Measurements from ENCODE around the gene MYRIP. TPM values are rescaled to one million over a fixed set of nuclear protein-coding genes. Genes with fewer than 3 reads are reported as not detected.

The MYRIP gene
- total RNA-seq, 2 experiments from 2014 or later = not detected

- no peaks in the 10 kb centered on the region for H3K27me3 Mint-ChIP-seq
- DNase-seq = no peak
- ChIA-PET CTCF (no interaction called here), POLR2A (no interaction called here)
- no peaks in the 10 kb centered on the region for H3K4me1 Mint-ChIP-seq (ENCODE audit: low read depth)
- ATAC-seq = no peak
- H3K9me3 Mint-ChIP-seq = no peaks in the 10 kb centered on the region
- TF ChIP-seq CTCF (IDR thresholded peaks at IDR 0.05) = no peak
- H3K36me3 Mint-ChIP-seq (ENCODE audit: low read depth) = peaks cover 4% of the 10 kb centered on the region
- no peak overlapping the region for H3K4me3 Mint-ChIP-seq
- intact Hi-C loops (cut with micrococcal nuclease) = no loop called here
- no peak overlapping the region for H3K27ac Mint-ChIP-seq
Observed at GRCh38 chr3:40237889-40238571, 428.6 kb downstream of the MYRIP start.

- no peak for TF ChIP-seq CTCF (IDR thresholded peaks at IDR 0.05)
- no peaks in the 10 kb centered on the region for H3K27me3 Mint-ChIP-seq
- POLR2A ChIA-PET = no interaction called here
- peaks cover 2% of the 10 kb centered on the region for H3K36me3 Mint-ChIP-seq (ENCODE audit: low read depth)
- intact Hi-C loops (cut with micrococcal nuclease) = no loop called here
- no peak overlapping the region for H3K27ac Mint-ChIP-seq
- no peak overlapping the region for H3K4me3 Mint-ChIP-seq
- no peaks in the 10 kb centered on the region for H3K9me3 Mint-ChIP-seq
- ATAC-seq (no peak), DNase-seq (no peak)
- CTCF ChIA-PET = interaction anchor here (1.2 kb wide), 1 partner anchor 8 kb away, joined by 3 read pairs; no protein-coding TSS in a partner anchor
- H3K4me1 Mint-ChIP-seq (ENCODE audit: low read depth) = no peaks in the 10 kb centered on the region
Observed at GRCh38 chr3:40240921-40241320, 431.5 kb downstream of the MYRIP start.

GRCh38 chr3:40242216-40242615 is 432.8 kb downstream of the MYRIP start:
- Mint-ChIP-seq H3K36me3 (ENCODE audit: low read depth) (peaks cover 2% of the 10 kb centered on the region), H3K9me3 (no peaks in the 10 kb centered on the region), H3K4me1 (ENCODE audit: low read depth) (no peaks in the 10 kb centered on the region), H3K4me3 (no peak overlapping the region), H3K27me3 (no peaks in the 10 kb centered on the region), H3K27ac (no peak overlapping the region)
- no peak for TF ChIP-seq CTCF (IDR thresholded peaks at IDR 0.05)
- ChIA-PET CTCF (interaction anchor here (1.0 kb wide), 1 partner anchor 51 kb away, joined by 5 read pairs; no protein-coding TSS in a partner anchor), POLR2A (no interaction called here)
- intact Hi-C loops (cut with micrococcal nuclease) = no loop called here
- no peak for DNase-seq
- no peak for ATAC-seq

GRCh38 chr3:40242638-40243037 is 433.2 kb downstream of the MYRIP start:
- CTCF ChIA-PET = no interaction called here

More at GRCh38 chr3:40242638-40243037, 433.2 kb downstream of the MYRIP start:
- POLR2A ChIA-PET = no interaction called here
- Mint-ChIP-seq H3K27me3 (no peaks in the 10 kb centered on the region), H3K4me3 (no peak overlapping the region), H3K36me3 (ENCODE audit: low read depth) (peaks cover 2% of the 10 kb centered on the region), H3K4me1 (ENCODE audit: low read depth) (no peaks in the 10 kb centered on the region), H3K9me3 (no peaks in the 10 kb centered on the region), H3K27ac (no peak overlapping the region)
- ATAC-seq = no peak
- TF ChIP-seq CTCF (IDR thresholded peaks at IDR 0.05) = no peak
- no peak for DNase-seq
- intact Hi-C loops (cut with micrococcal nuclease) = no loop called here

Data from activated CD8-positive, alpha-beta T cell treated with anti-CD3 and anti-CD28 coated beads for 36 hours (primary cell).